Measurements from ENCODE around the gene AKAP13.

DNA sequence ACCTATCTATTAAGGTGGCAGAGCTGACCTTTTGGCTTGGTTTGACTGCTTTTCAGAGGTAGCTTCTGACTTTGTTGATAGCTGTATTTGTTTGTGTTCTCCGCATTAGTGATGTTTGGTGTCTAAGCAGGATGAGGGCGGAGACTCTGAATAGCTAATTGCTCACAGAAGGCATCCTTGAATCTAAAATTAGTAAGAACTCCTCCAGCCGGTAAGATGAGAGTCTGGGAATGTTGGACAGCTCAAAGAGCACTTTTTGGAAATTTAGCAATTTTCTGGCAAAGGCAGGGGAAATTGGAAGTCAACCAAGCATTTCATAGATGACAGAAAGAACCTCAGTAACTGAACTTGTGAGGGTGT lies 240.3 kb downstream of the AKAP13 start:
- TF ChIP-seq, protein P1, sequence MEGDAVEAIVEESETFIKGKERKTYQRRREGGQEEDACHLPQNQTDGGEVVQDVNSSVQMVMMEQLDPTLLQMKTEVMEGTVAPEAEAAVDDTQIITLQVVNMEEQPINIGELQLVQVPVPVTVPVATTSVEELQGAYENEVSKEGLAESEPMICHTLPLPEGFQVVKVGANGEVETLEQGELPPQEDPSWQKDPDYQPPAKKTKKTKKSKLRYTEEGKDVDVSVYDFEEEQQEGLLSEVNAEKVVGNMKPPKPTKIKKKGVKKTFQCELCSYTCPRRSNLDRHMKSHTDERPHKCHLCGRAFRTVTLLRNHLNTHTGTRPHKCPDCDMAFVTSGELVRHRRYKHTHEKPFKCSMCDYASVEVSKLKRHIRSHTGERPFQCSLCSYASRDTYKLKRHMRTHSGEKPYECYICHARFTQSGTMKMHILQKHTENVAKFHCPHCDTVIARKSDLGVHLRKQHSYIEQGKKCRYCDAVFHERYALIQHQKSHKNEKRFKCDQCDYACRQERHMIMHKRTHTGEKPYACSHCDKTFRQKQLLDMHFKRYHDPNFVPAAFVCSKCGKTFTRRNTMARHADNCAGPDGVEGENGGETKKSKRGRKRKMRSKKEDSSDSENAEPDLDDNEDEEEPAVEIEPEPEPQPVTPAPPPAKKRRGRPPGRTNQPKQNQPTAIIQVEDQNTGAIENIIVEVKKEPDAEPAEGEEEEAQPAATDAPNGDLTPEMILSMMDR (conservative IDR thresholded peaks at IDR 0.05) = no peak
- TF ChIP-seq ZFX (IDR thresholded peaks at IDR 0.05) = no peak

Data from C4-2B (cell line).